HG02610 (cell line): Measurements from ENCODE around the gene CST3.
"Not testable (repeated sequence)": the region's sequence is repeated elsewhere in the genome, so short reads cannot be mapped to it uniquely, and the experiment has no call there.

Experiments
- ATAC-seq: cut with Tn5 transposase; IDR thresholded peaks from one replicate; pipeline ENCODE4 v1.9.1; 2021; ENCODE audit warnings: mild to moderate bottlenecking, moderate library complexity; ENCODE audit not compliant: unreplicated experiment

Gene CST3

GRCh38 chr20:23662276-23662870, 24.6 kb upstream of the CST3 start:
- no peak for ATAC-seq

DNA sequence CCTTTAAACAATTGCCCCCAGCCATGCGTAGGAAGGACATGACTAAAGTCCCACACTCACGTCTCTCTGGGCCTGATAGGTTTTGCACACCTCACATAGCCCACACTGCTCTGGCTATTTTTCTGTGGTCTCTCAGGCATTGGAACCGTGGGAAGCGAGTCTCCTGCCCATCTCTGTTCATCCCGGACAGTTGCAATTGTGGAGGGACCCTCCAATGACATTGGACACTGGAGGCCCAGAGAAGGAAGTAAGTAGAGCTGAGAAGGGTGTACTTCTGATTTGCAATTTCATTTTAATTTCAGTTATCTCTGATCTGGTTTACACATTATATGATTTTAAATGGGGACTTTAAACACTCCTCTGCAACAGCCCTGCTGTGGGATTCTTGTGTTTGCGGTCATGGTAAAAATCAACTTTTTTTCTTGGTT, 23.3 kb upstream of the CST3 start:
- no peak for ATAC-seq

DNA sequence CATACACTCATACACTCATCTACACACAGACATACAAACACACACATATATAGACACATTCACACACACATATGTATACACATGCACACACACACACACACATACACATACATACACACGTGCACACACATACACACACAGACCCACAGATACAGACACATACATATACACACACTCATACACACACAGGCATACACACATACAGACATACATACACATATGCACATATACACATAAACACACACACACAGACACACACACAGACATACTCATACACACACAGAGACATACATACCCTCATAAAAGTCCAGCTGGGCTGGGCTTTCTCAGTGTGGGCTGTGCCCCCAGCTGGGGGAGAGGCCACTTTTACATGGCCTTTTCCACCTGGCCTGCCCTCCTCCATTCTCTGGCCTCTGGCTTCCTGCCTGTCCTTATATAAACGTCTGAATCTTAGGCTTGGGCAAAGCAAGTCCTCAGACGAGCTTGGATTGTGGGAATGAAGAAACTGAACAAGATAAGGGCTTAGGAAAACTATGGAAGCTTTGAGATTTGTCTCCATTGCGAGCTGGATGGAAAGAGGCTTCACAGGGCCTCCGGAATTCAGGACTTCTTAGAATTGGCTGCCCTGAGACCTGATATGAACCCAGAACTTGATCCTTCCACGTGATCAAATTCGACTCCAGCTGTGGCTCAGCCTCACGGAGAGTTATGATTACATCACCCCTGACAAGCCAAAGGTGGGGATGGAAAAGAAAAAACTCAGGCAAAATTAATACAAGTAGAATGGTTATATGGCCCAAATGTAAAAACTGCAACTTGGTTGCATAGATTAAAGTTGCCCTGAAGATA, 22.5 kb upstream of the CST3 start:
- ATAC-seq: no peak

- ATAC-seq: not testable (repeated sequence)
Observed at GRCh38 chr20:23659610-23659988, 21.8 kb upstream of the CST3 start.

- no peak for ATAC-seq
Observed at GRCh38 chr20:23658989-23659609, 21.3 kb upstream of the CST3 start.

DNA sequence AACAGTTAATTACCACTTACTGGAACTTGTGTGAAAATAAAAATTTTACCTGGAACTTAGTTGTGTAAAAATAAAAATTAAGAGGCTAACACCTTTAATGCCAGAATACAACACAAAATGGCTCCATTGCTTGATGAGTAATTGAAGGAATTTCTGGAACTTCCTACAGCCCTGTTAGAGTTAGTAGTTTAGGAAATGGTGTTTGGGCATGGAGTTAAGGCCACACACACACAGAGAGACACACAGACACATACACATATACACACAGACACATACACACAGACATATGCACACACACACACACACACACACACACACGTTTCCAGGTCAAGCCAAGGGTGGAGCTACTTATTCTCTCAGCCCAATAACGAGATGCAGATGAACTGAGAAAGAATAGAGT, 20.6 kb upstream of the CST3 start:
- no peak for ATAC-seq

- no peak for ATAC-seq
Observed at GRCh38 chr20:23657202-23657601, 19.4 kb upstream of the CST3 start.

GRCh38 chr20:23656372-23656771, 18.6 kb upstream of the CST3 start:
- no peak for ATAC-seq

DNA sequence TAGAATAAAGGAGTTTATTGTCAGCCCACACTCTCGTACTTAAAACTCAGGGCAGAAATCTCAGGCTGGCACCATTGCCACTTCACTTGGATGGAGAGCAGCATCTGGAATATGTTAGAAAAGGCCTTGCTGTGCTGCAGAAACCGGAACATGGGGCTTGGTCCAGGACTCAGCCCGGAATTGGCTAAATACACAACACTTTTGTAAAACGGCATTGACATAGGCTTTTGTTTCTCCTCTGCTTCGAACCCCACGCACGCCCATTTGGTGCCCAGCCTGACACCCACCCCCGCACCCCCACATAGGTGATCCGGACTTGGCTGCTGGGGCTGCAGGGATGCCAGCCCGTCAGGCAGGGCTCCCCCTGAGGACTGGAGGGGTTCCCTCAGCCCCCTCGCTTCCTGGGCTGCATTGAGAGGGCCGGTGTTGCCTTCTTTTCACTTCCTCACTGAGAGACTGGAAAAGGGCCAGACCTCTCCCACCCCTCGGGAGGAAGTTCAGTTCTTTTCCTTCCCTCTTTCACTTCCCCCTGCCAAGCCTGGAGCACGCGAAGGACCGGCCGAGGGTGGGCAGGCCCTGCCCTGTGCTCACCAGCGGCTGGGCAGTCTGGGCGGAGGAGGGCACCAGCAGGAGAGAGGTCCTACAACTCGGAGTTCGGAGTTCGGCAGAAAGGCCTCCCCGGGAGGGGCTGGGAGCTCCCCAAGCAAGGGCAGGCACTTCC, 17.9 kb upstream of the CST3 start:
- ATAC-seq: no peak

DNA sequence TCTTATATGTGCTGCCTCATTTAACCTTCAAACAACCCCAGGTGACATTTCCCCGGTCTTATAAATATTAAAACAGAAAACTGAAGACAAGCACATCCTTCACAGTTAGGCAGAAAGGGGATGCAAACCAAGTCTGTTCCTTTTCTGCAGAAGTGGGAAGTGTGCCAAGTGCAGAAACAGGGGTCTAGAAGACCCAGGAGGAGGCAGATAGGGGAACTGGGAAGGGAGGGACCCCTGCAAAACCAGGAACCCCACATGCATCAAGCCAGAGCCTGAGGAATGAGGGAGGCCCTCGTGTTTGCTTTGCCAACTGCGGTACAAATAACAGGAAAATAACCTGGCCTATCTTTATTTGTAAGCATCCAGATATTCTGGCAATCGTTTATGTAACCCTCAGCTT, 17.0 kb upstream of the CST3 start:
- no peak for ATAC-seq

DNA sequence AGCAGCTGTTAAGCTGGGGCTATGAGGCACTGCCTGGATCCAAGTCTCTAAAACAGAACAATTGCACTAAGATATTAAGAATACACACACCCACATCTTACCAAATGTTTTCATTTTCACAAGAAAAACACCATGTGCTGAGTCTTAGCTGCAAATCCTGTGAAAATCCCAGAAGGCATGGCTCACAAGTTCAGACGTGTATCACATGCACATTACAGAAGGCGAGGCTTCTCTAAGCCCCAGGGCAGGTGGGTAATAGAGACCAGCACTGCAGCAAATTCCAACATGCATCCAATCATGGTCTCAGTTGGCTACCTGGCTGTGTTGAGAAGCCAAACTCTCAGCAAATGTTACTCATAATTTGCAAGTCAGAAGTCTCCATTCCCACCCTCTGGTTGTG, 16.2 kb upstream of the CST3 start:
- no peak for ATAC-seq

- ATAC-seq: no peak
Observed at GRCh38 chr20:23653400-23653938, 15.7 kb upstream of the CST3 start.

DNA sequence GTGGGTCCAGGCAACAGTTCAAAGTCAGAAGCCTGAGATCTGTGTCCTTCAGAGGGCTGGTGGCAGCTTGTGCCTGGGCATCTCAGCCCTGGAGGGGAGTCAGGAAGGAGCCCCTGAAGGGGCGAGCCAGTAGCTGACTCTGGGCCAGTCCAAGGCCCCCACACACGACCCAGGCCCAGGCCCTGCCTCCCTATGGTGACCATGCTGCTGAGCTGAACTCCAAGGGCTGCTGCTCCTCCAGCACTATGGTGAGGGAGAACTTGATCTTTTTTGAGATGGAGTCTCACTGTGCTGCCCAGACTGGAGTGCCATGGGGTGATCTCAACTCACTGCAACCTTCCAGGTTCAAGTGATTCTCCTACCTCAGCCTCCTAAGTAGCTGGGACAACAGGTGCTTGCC, 15.2 kb upstream of the CST3 start:
- ATAC-seq: no peak

- no peak for ATAC-seq
Observed at GRCh38 chr20:23652371-23652770, 14.6 kb upstream of the CST3 start.

- ATAC-seq: no peak
Observed at GRCh38 chr20:23651117-23651516, 13.4 kb upstream of the CST3 start.

DNA sequence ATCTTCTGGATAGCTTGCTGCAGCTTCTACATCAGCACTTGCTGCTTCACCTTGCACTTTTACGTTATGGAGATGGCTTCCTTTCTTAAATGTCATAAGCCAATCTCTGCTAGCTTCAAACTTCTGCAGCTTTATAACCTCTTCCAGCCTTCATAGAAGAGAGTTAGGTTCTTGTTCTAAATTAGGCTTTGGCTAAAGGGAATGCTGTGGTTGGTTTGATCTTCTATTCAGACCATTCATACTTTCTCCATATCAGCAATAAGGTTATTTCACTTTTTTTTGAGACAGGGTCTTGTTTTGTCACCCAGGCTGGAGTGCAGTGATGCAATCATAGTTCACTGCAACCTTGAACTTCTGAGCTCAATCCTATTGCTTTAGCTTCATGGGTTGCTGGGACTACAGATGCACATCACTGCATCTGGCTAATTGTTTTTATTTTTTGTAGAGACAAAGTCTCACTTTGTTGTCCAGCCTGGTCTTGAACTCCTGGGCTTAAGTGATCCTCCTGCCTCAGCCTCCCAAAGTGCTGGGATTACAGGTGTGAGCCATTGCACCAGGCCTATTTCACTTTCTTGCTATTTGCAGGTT, 12.2 kb upstream of the CST3 start:
- ATAC-seq: no peak

GRCh38 chr20:23649242-23649641, 11.5 kb upstream of the CST3 start:
- ATAC-seq: no peak

DNA sequence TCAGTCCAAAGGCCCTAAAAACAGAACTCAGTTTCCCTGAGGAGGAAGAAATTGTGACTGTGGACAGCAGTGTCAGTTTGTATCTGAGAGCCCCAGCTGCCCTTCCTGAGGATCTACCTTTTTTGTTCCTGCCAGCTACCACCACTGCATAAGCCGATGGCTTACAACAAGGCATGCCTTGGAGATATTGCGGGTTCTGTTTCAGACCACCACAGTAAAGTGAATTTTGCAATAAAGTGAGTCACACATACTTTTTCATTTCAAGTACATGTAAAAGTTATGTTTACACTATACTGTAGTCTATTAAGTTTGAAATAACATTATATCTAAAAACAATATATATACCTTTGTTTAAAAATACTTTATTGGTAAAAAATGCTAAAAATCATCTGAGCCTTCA, 9.6 kb upstream of the CST3 start:
- no peak for ATAC-seq

DNA sequence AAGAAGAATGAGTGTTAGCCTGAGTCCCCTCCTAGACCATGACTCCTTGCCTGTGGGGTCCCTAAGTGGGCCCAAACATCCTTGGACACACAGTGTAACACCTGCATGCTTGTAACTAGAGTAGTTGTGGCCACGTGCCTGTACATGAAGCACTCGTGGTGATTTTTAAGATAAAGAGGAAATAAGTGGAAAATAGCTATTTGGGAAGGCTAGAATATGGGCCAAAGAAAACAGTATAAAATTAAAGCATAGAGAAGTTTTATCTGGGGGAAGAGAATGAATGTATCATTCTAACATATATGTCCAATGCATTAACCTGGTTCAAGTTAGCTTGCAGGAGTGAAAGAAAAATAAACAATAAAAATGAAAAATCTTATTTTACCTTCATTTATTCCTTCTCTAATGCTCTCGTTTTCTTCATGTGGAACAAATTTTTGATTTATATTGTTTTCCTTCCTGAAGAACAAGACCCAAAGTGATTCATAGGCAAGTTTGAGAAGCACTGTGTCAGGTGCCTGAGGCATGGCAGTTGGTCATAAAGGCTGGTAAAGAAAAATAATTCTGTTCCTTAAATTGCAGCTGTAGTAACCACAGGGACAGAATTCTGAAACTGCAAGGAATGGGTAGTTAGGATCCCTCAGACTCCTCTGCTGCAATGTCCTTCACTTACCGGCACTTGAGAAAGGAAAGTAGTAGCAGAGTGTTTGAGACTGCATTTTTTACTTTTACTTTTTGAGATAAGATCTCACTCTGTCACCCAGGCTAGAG, 8.5 kb upstream of the CST3 start:
- no peak for ATAC-seq

GRCh38 chr20:23645575-23645974, 7.8 kb upstream of the CST3 start:
- peak; percentile 49 for ATAC-seq
